Thyroid gland (tissue), 4 donors: ENCODE results near the gene GPR35.

Experiments
- POLR2A ChIP-seq, 2 donors: fragments of 450-650 bp; IDR thresholded peaks; one replicate each; pipeline ENCODE4 v1.6.1; 2017; ENCODE audit warnings: antibody characterized with exemption in 2 of 2, mild to moderate bottlenecking in 2 of 2, moderate library complexity in 1 of 2
- TF ChIP-seq, protein P1 (sequence below), 6 experiments: fragments of 200-600 bp in 3 of 6; fragments of 450-650 bp in 3 of 6; sonication (generic) in 3 of 6; IDR thresholded peaks; one replicate each; pipeline ENCODE4 v1.5.1; 2016 to 2019; ENCODE audit warnings: antibody characterized with exemption in 6 of 6, mild to moderate bottlenecking in 2 of 6, inconsistent platforms in 1 of 6, moderate library complexity in 1 of 6

DNA sequence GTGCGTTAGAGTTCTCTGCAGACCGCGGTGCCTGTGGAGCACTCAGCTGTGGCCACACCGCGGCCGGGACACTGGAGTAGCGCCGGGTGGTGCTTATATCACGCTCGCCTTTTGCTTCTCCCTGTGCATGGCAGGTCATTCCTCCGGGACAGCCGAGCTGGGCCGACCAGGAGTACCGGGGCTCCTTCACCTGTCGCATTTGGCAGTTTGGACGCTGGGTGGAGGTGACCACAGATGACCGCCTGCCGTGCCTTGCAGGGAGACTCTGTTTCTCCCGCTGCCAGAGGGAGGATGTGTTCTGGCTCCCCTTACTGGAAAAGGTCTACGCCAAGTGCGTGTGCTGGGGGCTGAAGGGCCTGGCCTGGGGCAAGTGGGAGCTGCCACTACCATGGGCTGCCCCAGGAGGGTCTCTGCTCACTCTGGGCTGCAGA, 34.6 kb upstream of the GPR35 start:
- TF ChIP-seq, protein P1, sequence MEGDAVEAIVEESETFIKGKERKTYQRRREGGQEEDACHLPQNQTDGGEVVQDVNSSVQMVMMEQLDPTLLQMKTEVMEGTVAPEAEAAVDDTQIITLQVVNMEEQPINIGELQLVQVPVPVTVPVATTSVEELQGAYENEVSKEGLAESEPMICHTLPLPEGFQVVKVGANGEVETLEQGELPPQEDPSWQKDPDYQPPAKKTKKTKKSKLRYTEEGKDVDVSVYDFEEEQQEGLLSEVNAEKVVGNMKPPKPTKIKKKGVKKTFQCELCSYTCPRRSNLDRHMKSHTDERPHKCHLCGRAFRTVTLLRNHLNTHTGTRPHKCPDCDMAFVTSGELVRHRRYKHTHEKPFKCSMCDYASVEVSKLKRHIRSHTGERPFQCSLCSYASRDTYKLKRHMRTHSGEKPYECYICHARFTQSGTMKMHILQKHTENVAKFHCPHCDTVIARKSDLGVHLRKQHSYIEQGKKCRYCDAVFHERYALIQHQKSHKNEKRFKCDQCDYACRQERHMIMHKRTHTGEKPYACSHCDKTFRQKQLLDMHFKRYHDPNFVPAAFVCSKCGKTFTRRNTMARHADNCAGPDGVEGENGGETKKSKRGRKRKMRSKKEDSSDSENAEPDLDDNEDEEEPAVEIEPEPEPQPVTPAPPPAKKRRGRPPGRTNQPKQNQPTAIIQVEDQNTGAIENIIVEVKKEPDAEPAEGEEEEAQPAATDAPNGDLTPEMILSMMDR (IDR thresholded peaks at IDR 0.05): no peak
- TF ChIP-seq POLR2A (IDR thresholded peaks at IDR 0.05): no peak
